ENCODE data around the gene LRG1. TPM values are rescaled to one million over a fixed set of nuclear protein-coding genes. Genes with fewer than 3 reads are reported as not detected.

LRG1 gene
- total and polyA plus RNA-seq, 2 experiments from 2014 or later, result 0.21 to 0.45 TPM

GRCh38 chr19:4506449-4507149 is 33.2 kb downstream of the LRG1 start:
- DNase-seq (ENCODE audit: low spot score) (no peak), ATAC-seq (no peak)
- Mint-ChIP-seq H3K4me1 (no peaks in the 10 kb centered on the region), H3K27me3 (ENCODE audit: insufficient read depth, low read depth, poor library complexity) (peaks cover 22% of the 10 kb centered on the region), H3K36me3 (ENCODE audit: low read depth) (peaks cover 9% of the 10 kb centered on the region), H3K27ac (no peak overlapping the region), H3K9me3 (no peaks in the 10 kb centered on the region; the same call in 2 of the 3 replicates), H3K4me3 (no peak overlapping the region; the same call in 2 of the 3 replicates)
- Histone ChIP-seq H4K20me1 (replicated peaks; ENCODE audit: insufficient read depth) (no peaks in the 10 kb centered on the region; the same call in none of the 2 replicates), H2AFZ (no peak overlapping the region), H3K79me2 (replicated peaks; ENCODE audit: insufficient read depth) (no peaks in the 10 kb centered on the region), H3K4me1 (ENCODE audit: insufficient read depth) (no peaks in the 10 kb centered on the region), H3K9me2 (ENCODE audit: insufficient read depth) (no peaks in the 10 kb centered on the region), H3K4me3 (no peak overlapping the region), H3K27me3 (ENCODE audit: insufficient read depth) (peaks cover 18% of the 10 kb centered on the region; the same call in 1 of the 2 replicates), H3K4me2 (no peak overlapping the region), H3F3A (replicated peaks; ENCODE audit: low read depth) (no peaks in the 10 kb centered on the region), H3K36me3 (ENCODE audit: insufficient read depth) (no peaks in the 10 kb centered on the region), H3K27ac (ENCODE audit: low read depth) (no peak overlapping the region)
- TF ChIP-seq EZH2 (IDR thresholded peaks at IDR 0.05; ENCODE audit: low read depth, unreplicated experiment) (no peak), STAT1 (IDR thresholded peaks at IDR 0.05; ENCODE audit: unreplicated experiment) (no peak), REST (IDR thresholded peaks at IDR 0.05; ENCODE audit: unreplicated experiment) (no peak), JUNB (IDR thresholded peaks at IDR 0.05; ENCODE audit: unreplicated experiment) (no peak), CTCF (conservative IDR thresholded peaks at IDR 0.05; ENCODE audit: low read depth in 2 of 2) (no peak), EZH2phosphoT487 (IDR thresholded peaks at IDR 0.05; ENCODE audit: unreplicated experiment) (no peak), ZNF114 (CRISPR knock-in tag; IDR thresholded peaks at IDR 0.05) (no peak)

Measured in GM23338 (cell line).